IMR-90 (cell line): ENCODE data around the gene PTX4.

Experiments used
- FOS ChIP-seq: fragments of 150-350 bp; IDR thresholded peaks from 2 replicates; pipeline ENCODE4 v1.6.1; 2016; ENCODE audit warnings: low read depth, low read length
- MXI1 ChIP-seq: IDR thresholded peaks from 2 replicates; pipeline ENCODE4 v1.6.1; 2012; ENCODE audit warnings: low read depth, mild to moderate bottlenecking, low read length, moderate library complexity, borderline replicate concordance
- NFE2L2 ChIP-seq: fragments of 150-350 bp; IDR thresholded peaks from 2 replicates; pipeline ENCODE4 v1.6.1; 2016; ENCODE audit warnings: low read depth, mild to moderate bottlenecking, low read length
- POLR2A ChIP-seq: IDR thresholded peaks from 2 replicates; pipeline ENCODE4 v1.6.1; 2012; ENCODE audit warnings: mild to moderate bottlenecking, low read depth, low read length
- RFX5 ChIP-seq: IDR thresholded peaks from 2 replicates; pipeline ENCODE4 v1.8.0; 2012; ENCODE audit warnings: low read depth, mild to moderate bottlenecking, low read length, moderate library complexity
- SMC3 ChIP-seq: fragments of 150-350 bp; IDR thresholded peaks from 2 replicates; pipeline ENCODE4 v1.6.1; 2016; ENCODE audit warnings: low read depth, mild to moderate bottlenecking, antibody characterized with exemption, low read length, moderate library complexity
- TF ChIP-seq, protein P1 (sequence below): conservative IDR thresholded peaks from 2 replicates; pipeline ENCODE4 v1.5.1; 2012; ENCODE audit warnings: mild to moderate bottlenecking, low read depth, low read length, improper control_type of control experiment
- TF ChIP-seq, protein P2 (sequence below): fragments of 150-350 bp; IDR thresholded peaks from 2 replicates; pipeline ENCODE4 v1.6.1; 2017; ENCODE audit warnings: mild to moderate bottlenecking, antibody characterized with exemption, low read length, low read depth
- TF ChIP-seq, protein P3 (sequence below): fragments of 150-350 bp; IDR thresholded peaks from 2 replicates; pipeline ENCODE4 v1.6.1; 2016; ENCODE audit warnings: low read depth, mild to moderate bottlenecking, low read length, moderate library complexity, borderline replicate concordance

DNA sequence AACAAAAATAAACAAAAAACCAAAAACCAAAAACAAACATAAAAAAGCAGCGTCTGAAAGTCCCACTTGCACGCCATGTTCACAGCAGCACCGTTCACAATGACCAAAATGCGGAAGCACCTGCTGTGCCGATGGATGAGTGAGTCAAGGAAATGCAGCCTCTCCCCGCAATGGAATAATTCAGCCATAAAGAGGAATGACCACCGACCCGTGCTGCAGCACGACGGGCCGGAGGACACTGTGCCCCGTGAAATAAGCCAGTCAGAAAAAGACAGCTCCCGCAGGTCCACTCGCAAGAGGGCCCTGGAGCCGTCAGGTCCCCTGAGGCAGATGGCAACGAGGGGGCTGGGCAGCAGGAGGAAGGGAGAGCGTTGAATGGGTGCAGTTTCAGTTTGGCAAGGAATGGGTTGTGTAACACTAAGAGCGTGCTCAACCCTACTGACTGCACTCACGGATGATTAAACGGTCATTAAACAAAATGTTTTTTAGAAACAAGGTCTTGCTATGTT, 19.0 kb downstream of the PTX4 start:
- TF ChIP-seq POLR2A (no peak), NFE2L2 (no peak), RFX5 (no peak), MXI1 (no peak), FOS (no peak), SMC3 (no peak)
- TF ChIP-seq, protein P1, sequence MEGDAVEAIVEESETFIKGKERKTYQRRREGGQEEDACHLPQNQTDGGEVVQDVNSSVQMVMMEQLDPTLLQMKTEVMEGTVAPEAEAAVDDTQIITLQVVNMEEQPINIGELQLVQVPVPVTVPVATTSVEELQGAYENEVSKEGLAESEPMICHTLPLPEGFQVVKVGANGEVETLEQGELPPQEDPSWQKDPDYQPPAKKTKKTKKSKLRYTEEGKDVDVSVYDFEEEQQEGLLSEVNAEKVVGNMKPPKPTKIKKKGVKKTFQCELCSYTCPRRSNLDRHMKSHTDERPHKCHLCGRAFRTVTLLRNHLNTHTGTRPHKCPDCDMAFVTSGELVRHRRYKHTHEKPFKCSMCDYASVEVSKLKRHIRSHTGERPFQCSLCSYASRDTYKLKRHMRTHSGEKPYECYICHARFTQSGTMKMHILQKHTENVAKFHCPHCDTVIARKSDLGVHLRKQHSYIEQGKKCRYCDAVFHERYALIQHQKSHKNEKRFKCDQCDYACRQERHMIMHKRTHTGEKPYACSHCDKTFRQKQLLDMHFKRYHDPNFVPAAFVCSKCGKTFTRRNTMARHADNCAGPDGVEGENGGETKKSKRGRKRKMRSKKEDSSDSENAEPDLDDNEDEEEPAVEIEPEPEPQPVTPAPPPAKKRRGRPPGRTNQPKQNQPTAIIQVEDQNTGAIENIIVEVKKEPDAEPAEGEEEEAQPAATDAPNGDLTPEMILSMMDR = no peak
- TF ChIP-seq, protein P2, sequence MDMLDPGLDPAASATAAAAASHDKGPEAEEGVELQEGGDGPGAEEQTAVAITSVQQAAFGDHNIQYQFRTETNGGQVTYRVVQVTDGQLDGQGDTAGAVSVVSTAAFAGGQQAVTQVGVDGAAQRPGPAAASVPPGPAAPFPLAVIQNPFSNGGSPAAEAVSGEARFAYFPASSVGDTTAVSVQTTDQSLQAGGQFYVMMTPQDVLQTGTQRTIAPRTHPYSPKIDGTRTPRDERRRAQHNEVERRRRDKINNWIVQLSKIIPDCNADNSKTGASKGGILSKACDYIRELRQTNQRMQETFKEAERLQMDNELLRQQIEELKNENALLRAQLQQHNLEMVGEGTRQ = no peak
- TF ChIP-seq, protein P3, sequence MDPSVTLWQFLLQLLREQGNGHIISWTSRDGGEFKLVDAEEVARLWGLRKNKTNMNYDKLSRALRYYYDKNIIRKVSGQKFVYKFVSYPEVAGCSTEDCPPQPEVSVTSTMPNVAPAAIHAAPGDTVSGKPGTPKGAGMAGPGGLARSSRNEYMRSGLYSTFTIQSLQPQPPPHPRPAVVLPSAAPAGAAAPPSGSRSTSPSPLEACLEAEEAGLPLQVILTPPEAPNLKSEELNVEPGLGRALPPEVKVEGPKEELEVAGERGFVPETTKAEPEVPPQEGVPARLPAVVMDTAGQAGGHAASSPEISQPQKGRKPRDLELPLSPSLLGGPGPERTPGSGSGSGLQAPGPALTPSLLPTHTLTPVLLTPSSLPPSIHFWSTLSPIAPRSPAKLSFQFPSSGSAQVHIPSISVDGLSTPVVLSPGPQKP = no peak
